Liver (tissue), 9 donors: ENCODE results near the gene GAMT. TPM values are rescaled to one million over a fixed set of nuclear protein-coding genes. Genes with fewer than 3 reads are reported as not detected.

Experiments used
- DNase-seq: peaks from one replicate; pipeline ENCODE4 v3.0.0-alpha.2; 2017; ENCODE audit warnings: low spot score
- H3K27ac ChIP-seq, 2 donors: one replicate each; pipeline ENCODE4 v1.7.0; 2013; ENCODE audit warnings: inconsistent platforms in 2 of 2, low read length in 2 of 2, control low read depth in 1 of 2, low read depth in 1 of 2, mild to moderate bottlenecking in 1 of 2
- H3K27me3 ChIP-seq, 4 donors: one replicate each; pipeline versions ENCODE4 v1.6.1 to v1.7.0; 2013; ENCODE audit warnings: low read length in 3 of 4, inconsistent platforms in 1 of 4, mild to moderate bottlenecking in 1 of 4, moderate library complexity in 1 of 4; ENCODE audit not compliant: control insufficient read depth in 4 of 4, insufficient read depth in 4 of 4
- H3K36me3 ChIP-seq, 4 donors: one replicate each; pipeline versions ENCODE4 v1.6.1 to v1.7.0; 2013; ENCODE audit warnings: low read length in 3 of 4, mild to moderate bottlenecking in 3 of 4, low read depth in 1 of 4, moderate library complexity in 1 of 4; ENCODE audit not compliant: control insufficient read depth in 4 of 4, insufficient read depth in 3 of 4
- H3K4me1 ChIP-seq, 4 donors: one replicate each; pipeline versions ENCODE4 v1.6.1 to v1.7.0; 2013; ENCODE audit warnings: low read length in 3 of 4, mild to moderate bottlenecking in 3 of 4, moderate library complexity in 1 of 4; ENCODE audit not compliant: control insufficient read depth in 4 of 4, insufficient read depth in 4 of 4
- H3K4me3 ChIP-seq, 3 donors: one replicate each; pipeline versions ENCODE4 v1.6.1 to v1.7.0; 2013; ENCODE audit warnings: low read length in 3 of 3, control low read depth in 1 of 3, low read depth in 1 of 3, mild to moderate bottlenecking in 1 of 3
- H3K9ac ChIP-seq, 2 donors: one replicate each; pipeline ENCODE4 v1.7.0; 2013; ENCODE audit warnings: low read length in 2 of 2, mild to moderate bottlenecking in 2 of 2, moderate library complexity in 2 of 2, control low read depth in 1 of 2, low read depth in 1 of 2
- H3K9me3 ChIP-seq, 4 donors: one replicate each; pipeline versions ENCODE4 v1.6.1 to v1.7.0; 2013; ENCODE audit warnings: low read length in 3 of 4; ENCODE audit not compliant: control insufficient read depth in 4 of 4
- EGR1 ChIP-seq, 2 donors: IDR thresholded peaks; 2 replicates each; pipeline ENCODE4 v1.6.1; 2016 to 2018; ENCODE audit warnings: antibody characterized with exemption in 2 of 2, low read depth in 2 of 2
- FOXA1 ChIP-seq: IDR thresholded peaks from 2 replicates; pipeline ENCODE4 v1.6.1; 2016; ENCODE audit warnings: antibody characterized with exemption
- FOXA2 ChIP-seq: IDR thresholded peaks from 2 replicates; pipeline ENCODE4 v1.6.1; 2016; ENCODE audit warnings: antibody characterized with exemption
- GABPA ChIP-seq, 2 donors: IDR thresholded peaks in 1 of 2; conservative IDR thresholded peaks in 1 of 2; 2 replicates each; pipeline ENCODE4 v1.6.1; 2016; ENCODE audit warnings: antibody characterized with exemption in 2 of 2, mild to moderate bottlenecking in 1 of 2, moderate library complexity in 1 of 2
- HNF4A ChIP-seq, 2 donors: conservative IDR thresholded peaks; 2 replicates each; pipeline ENCODE4 v1.6.1; 2016; ENCODE audit warnings: antibody characterized with exemption in 2 of 2, mild to moderate bottlenecking in 2 of 2
- JUND ChIP-seq, 2 donors: IDR thresholded peaks; 2 replicates each; pipeline ENCODE4 v1.6.1; 2016; ENCODE audit warnings: antibody characterized with exemption in 2 of 2
- MAX ChIP-seq: IDR thresholded peaks from 2 replicates; pipeline ENCODE4 v1.6.1; 2016; ENCODE audit warnings: antibody characterized with exemption
- REST ChIP-seq: IDR thresholded peaks from 2 replicates; pipeline ENCODE4 v1.6.1; 2016; ENCODE audit warnings: antibody characterized with exemption, mild to moderate bottlenecking
- RXRA ChIP-seq, 2 donors: IDR thresholded peaks; 2 replicates each; pipeline ENCODE4 v1.6.1; 2017 to 2018; ENCODE audit warnings: antibody characterized with exemption in 2 of 2, mild to moderate bottlenecking in 1 of 2
- SP1 ChIP-seq: IDR thresholded peaks from 2 replicates; pipeline ENCODE4 v1.6.1; 2018; ENCODE audit warnings: antibody characterized with exemption, mild to moderate bottlenecking
- TAF1 ChIP-seq: conservative IDR thresholded peaks from 2 replicates; pipeline ENCODE4 v1.6.1; 2016; ENCODE audit warnings: antibody characterized with exemption, mild to moderate bottlenecking
- YY1 ChIP-seq: IDR thresholded peaks from 2 replicates; pipeline ENCODE4 v1.6.1; 2016; ENCODE audit warnings: antibody characterized with exemption, mild to moderate bottlenecking
- WGBS: extraction: QIAGEN DNeasy Blood & Tissue Kit; methylation state at CpG from one replicate; pipeline ENCODE4 v1.1.7; 2013; 5-methylcytosine and 5-hydroxymethylcytosine counted together
- polyA plus RNA-seq, 2 donors: library from polyadenylated mRNA; stranded (reverse) in 1 of 2; unstranded in 1 of 2; fragments of 200-250 nt in 1 of 2; fragments of >200 nt in 1 of 2; fragmentation: Nextera tagmentation in 1 of 2; extraction: Ambion mirVana in 1 of 2; gene quantifications; one replicate each; pipeline versions ENCODE4 v1.2.1 to v1.2.3, GENCODE V29; 2013 to 2015
- total RNA-seq, 2 donors: library from RNA; depleted of rRNA; stranded (reverse); fragments of >200 nt; gene quantifications; one replicate each; pipeline ENCODE4 v1.2.3, GENCODE V29; 2014
- TF ChIP-seq, protein P1 (sequence below): IDR thresholded peaks from 2 replicates; pipeline ENCODE4 v1.6.1; 2016; ENCODE audit warnings: antibody characterized with exemption
- TF ChIP-seq, protein P2 (sequence below): IDR thresholded peaks from 2 replicates; pipeline ENCODE4 v1.6.1; 2016; ENCODE audit warnings: antibody characterized with exemption
- donor health status: healthy.
- donor health status: healthy.
- donor health status: healthy.
- donor health status: healthy.
- donor health status: healthy.

The GAMT gene
- total and polyA plus RNA-seq, 4 donors, result 76.2 to 394 (median 274) TPM

DNA sequence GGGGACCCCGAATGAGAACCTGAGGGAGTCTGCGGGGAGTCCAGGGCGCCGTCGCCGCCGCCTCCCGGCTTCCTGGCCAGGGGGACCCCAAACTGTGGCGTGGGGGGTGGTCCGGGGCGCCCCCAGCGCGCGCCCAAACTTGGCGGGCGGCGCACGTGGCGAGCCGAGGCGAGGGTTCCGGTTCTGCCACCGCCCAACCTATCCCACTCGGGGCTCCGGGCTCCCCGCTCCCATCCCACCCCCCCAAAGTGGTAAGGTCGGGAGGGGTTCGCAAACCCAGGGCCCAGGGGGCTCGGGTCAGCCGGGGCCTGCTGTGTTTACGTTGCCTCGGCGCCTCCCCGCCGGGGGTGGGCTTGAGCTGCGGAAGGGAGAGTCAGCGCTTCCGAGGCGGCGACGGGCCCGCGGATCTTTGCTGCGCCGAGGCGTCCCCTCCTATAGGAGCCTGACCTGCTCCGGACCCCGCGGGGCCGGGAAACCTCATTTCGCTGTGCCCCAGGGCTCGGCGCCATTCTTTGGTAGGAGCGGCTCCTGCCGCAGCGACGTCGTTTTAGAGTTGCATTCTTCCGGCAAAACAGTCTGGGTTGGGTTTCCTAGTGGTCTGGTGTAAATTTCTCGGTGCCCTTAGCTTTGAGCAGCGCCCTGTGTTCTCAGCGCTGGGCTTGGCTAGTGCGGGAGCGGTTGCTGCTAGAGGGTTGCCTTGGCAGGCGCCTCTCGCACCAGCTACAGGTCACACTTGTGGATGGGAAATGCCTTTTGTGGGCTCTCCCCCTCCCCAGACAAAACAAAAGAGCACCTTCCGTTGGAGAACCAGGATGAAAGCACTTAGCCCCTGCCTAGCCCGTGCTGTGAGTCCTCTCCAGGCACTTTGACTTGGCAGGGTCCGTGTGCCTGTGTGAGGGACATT lies 7.2 kb upstream of the GAMT start:
- peaks cover 0 to 5% (median 0%) of the 10 kb centered on the region in 4 donors for H3K36me3 ChIP-seq
- no peaks in the 10 kb centered on the region for H3K9me3 ChIP-seq
- under 1% methylated on average over 69 of the region's 69 CpGs for WGBS
- TF ChIP-seq, protein P1, sequence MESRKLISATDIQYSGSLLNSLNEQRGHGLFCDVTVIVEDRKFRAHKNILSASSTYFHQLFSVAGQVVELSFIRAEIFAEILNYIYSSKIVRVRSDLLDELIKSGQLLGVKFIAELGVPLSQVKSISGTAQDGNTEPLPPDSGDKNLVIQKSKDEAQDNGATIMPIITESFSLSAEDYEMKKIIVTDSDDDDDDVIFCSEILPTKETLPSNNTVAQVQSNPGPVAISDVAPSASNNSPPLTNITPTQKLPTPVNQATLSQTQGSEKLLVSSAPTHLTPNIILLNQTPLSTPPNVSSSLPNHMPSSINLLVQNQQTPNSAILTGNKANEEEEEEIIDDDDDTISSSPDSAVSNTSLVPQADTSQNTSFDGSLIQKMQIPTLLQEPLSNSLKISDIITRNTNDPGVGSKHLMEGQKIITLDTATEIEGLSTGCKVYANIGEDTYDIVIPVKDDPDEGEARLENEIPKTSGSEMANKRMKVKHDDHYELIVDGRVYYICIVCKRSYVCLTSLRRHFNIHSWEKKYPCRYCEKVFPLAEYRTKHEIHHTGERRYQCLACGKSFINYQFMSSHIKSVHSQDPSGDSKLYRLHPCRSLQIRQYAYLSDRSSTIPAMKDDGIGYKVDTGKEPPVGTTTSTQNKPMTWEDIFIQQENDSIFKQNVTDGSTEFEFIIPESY, result no peak
- TF ChIP-seq RXRA (IDR thresholded peaks at IDR 0.05), result no peak
- TF ChIP-seq YY1, result peak; percentile 35
- TF ChIP-seq MAX, result no peak
- peak; percentile 6 for TF ChIP-seq SP1
- peak overlapping the region; percentile 41 to 98 (median 87) for H3K4me3 ChIP-seq
- H3K27me3 ChIP-seq, result no peaks in the 10 kb centered on the region
- peak; percentile 65 for DNase-seq
- H3K27ac ChIP-seq, result peak overlapping the region; percentile 83 to 92
- H3K9ac ChIP-seq, result peak overlapping the region; percentile 82 to 89
- H3K4me1 ChIP-seq, result peaks cover 33 to 53% (median 47%) of the 10 kb centered on the region in 4 donors

DNA sequence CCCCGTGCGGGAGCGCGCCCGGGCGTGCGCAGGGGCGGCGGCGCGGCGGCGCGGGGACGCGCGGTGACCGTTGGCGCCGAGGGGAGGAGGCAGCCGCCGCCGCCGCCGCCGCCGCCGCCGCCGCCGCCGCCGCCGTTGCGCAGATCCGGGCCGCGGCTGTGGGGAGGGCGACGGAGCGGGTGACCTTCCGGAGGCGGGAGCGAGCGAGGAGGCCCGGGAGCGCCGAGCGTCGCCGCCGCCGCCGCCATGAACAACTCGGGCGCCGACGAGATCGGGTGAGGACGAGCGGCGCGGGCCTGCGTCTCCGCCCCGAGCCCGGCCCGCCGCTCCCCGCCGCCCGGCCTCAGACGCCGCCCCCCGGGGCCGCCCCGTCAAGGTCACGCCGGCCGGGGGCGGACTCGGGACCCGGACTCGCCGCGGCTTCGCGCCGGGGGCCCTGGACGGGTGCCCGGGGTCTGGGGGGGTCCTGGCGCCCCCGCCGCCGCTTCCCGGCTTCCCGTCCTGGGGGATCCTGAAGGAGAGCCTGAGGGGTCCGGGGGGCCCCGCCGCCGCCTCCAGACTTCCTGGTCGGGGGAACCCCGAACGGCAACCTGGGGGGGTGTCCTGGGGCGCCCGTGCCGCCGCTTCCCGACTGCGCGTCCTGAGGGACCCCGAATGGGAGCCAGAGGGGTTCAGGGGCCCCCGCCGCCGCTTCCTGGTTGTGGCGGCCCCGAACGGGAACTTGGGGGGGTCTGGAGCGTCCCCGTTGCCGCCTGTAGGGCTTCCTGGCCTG lies 6.4 kb upstream of the GAMT start, which contains the start of gene DAZAP1:
DAZAP1 (plus strand) TSS at position 59 of the 772 bp plus-strand sequence; CDS start at position 247, 188 bp downstream.
- peak within 1 kb of the TSS; percentile 82 to 89 for H3K9ac ChIP-seq
- peaks cover 0 to under 1% (median 0%) of the 10 kb centered on the region in 4 donors for H3K36me3 ChIP-seq
- TF ChIP-seq, protein P2, sequence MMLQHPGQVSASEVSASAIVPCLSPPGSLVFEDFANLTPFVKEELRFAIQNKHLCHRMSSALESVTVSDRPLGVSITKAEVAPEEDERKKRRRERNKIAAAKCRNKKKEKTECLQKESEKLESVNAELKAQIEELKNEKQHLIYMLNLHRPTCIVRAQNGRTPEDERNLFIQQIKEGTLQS, result no peak
- TF ChIP-seq GABPA (IDR thresholded peaks at IDR 0.05 in 1 of 2, conservative IDR thresholded peaks at IDR 0.05 in 1 of 2) (no peak), HNF4A (conservative IDR thresholded peaks at IDR 0.05) (no peak), FOXA2 (no peak), SP1 (no peak), RXRA (IDR thresholded peaks at IDR 0.05) (no peak)
- no peak for DNase-seq
- peak within 1 kb of the TSS; percentile 83 to 92 for H3K27ac ChIP-seq
- WGBS, result under 1% methylated on average over 121 of the region's 121 CpGs
- no peaks in the 10 kb centered on the region for H3K27me3 ChIP-seq
- H3K4me1 ChIP-seq, result peaks cover 26 to 48% (median 42%) of the 10 kb centered on the region in 4 donors
- no peaks in the 10 kb centered on the region for H3K9me3 ChIP-seq
- peak within 1 kb of the TSS; percentile 70 to 98 (median 87) for H3K4me3 ChIP-seq

GRCh38 chr19:1406774-1407527 lies 5.6 kb upstream of the GAMT start:
- Histone ChIP-seq H3K4me1 (peaks cover 20 to 48% (median 40%) of the 10 kb centered on the region in 4 donors), H3K9me3 (no peaks in the 10 kb centered on the region), H3K4me3 (peak overlapping the region; percentile 70 to 98 (median 77)), H3K36me3 (no peaks in the 10 kb centered on the region), H3K27ac (peak overlapping the region; percentile 82 to 84), H3K27me3 (no peaks in the 10 kb centered on the region), H3K9ac (peak overlapping the region; percentile 41 to 67)
- WGBS, result under 1% methylated on average over 72 of the region's 72 CpGs
- DNase-seq, result peak; percentile 99
- TF ChIP-seq JUND (IDR thresholded peaks at IDR 0.05) (no peak), YY1 (peak; percentile 47), FOXA1 (no peak), MAX (no peak), RXRA (IDR thresholded peaks at IDR 0.05) (peak in 1 of 2 donors; percentile 12), TAF1 (no peak), EGR1 (IDR thresholded peaks at IDR 0.05; ENCODE audit: low read depth in 2 of 2) (no peak), REST (peak; percentile 33)
